Thoracic aorta (tissue), 2 donors: Measurements from ENCODE around the gene CDK8. TPM values are rescaled to one million over a fixed set of nuclear protein-coding genes. Genes with fewer than 3 reads are reported as not detected.

Experiments used
- ATAC-seq: fragments of 150-250 bp; one replicate; pipeline ENCODE4 v1.8.0; 2017; ENCODE audit warnings: low read depth; ENCODE audit not compliant: insufficient number of reproducible peaks, low FRiP score
- DNase-seq: peaks from one replicate; pipeline ENCODE4 v3.0.0-alpha.2; 2020; ENCODE audit warnings: low spot score
- H3K27ac ChIP-seq, 2 donors: fragments of 200-600 bp; sonication (generic); 1 replicate in 1 of 2; 2 replicates in 1 of 2; pipeline ENCODE4 v1.5.1; 2016; ENCODE audit warnings: mild to moderate bottlenecking in 2 of 2, moderate library complexity in 2 of 2
- H3K27me3 ChIP-seq: fragments of 200-600 bp; sonication (generic); replicated peaks from 2 replicates; pipeline ENCODE4 v1.6.0; 2016; ENCODE audit warnings: mild to moderate bottlenecking; ENCODE audit not compliant: insufficient read depth
- H3K36me3 ChIP-seq: fragments of 200-600 bp; sonication (generic); one replicate; pipeline ENCODE4 v1.5.1; 2016
- H3K4me1 ChIP-seq, 2 donors: fragments of 200-600 bp; sonication (generic); 1 replicate in 1 of 2; 2 replicates in 1 of 2; pipeline versions ENCODE4 v1.5.1 to v1.6.0; 2016; ENCODE audit warnings: low read depth in 2 of 2, mild to moderate bottlenecking in 1 of 2; ENCODE audit not compliant: control insufficient read depth in 1 of 2
- H3K4me3 ChIP-seq: fragments of 200-600 bp; sonication (generic); 2 replicates; pipeline ENCODE4 v1.5.1; 2016; ENCODE audit warnings: mild to moderate bottlenecking
- H3K9me3 ChIP-seq: fragments of 200-600 bp; sonication (generic); 2 replicates; pipeline ENCODE4 v1.5.1; 2016
- CTCF ChIP-seq: fragments of 200-600 bp; sonication (generic); IDR thresholded peaks from one replicate; pipeline ENCODE4 v1.5.1; 2019; ENCODE audit warnings: antibody characterized with exemption
- total RNA-seq, 2 donors: library from RNA; depleted of rRNA; stranded (reverse); fragments of >200 nt; gene quantifications; one replicate each; pipeline versions ENCODE4 v1.1.0 to v1.2.3, GENCODE V29; 2016

Gene CDK8
- total RNA-seq, 2 donors from 2014 or later, result 5.8 to 11.2 TPM

DNA sequence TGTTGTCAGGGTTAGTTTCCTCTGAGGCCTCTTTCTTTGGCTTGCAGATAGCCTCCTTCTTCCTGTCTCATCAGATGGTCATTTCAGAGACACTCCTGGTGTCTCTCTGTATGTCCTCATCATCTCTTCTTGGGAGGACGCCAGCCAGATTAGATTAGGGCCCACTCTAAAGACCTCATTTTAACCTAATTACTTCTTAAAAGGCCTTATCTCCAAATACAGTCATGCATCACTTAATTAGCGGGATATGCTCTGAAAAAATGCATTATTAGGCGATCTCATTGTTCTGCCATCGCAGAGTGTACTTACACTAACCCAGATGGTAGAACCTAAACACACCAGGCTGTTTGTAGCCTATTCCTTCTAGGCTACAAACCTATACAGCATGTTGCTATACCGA is 89.0 kb downstream of the CDK8 start:
- no peaks in the 10 kb centered on the region for H3K9me3 ChIP-seq
- no peaks in the 10 kb centered on the region for H3K36me3 ChIP-seq
- ATAC-seq (no peak), DNase-seq (no peak)
- H3K4me1 ChIP-seq, result no peaks in the 10 kb centered on the region
- H3K27ac ChIP-seq, result no peak overlapping the region
- H3K27me3 ChIP-seq, result no peaks in the 10 kb centered on the region
- no peak for TF ChIP-seq CTCF
- no peak overlapping the region for H3K4me3 ChIP-seq

GRCh38 chr13:26343816-26344215 is 89.9 kb downstream of the CDK8 start:
- TF ChIP-seq CTCF, result no peak
- H3K27ac ChIP-seq, result no peak overlapping the region
- H3K27me3 ChIP-seq, result no peaks in the 10 kb centered on the region

GRCh38 chr13:26344980-26345379 is 91.1 kb downstream of the CDK8 start:
- H3K27ac ChIP-seq, result no peak overlapping the region
- ATAC-seq (no peak), DNase-seq (no peak)
- H3K9me3 ChIP-seq, result no peaks in the 10 kb centered on the region
- no peaks in the 10 kb centered on the region for H3K4me1 ChIP-seq
- no peaks in the 10 kb centered on the region for H3K36me3 ChIP-seq
- no peak for TF ChIP-seq CTCF
- H3K4me3 ChIP-seq, result no peak overlapping the region
- no peaks in the 10 kb centered on the region for H3K27me3 ChIP-seq

More at GRCh38 chr13:26343816-26344215, 89.9 kb downstream of the CDK8 start:
- H3K9me3 ChIP-seq, result no peaks in the 10 kb centered on the region
- DNase-seq, result no peak
- no peaks in the 10 kb centered on the region for H3K4me1 ChIP-seq
- H3K36me3 ChIP-seq, result no peaks in the 10 kb centered on the region
- no peak for ATAC-seq
- H3K4me3 ChIP-seq, result no peak overlapping the region

GRCh38 chr13:26348966-26349365 is 95.0 kb downstream of the CDK8 start:
- TF ChIP-seq CTCF, result no peak
- Histone ChIP-seq H3K36me3 (no peaks in the 10 kb centered on the region), H3K4me3 (no peak overlapping the region), H3K9me3 (no peaks in the 10 kb centered on the region), H3K27me3 (no peaks in the 10 kb centered on the region), H3K4me1 (no peaks in the 10 kb centered on the region), H3K27ac (no peak overlapping the region)
- DNase-seq, result no peak
- ATAC-seq, result no peak

- H3K27ac ChIP-seq, result no peak overlapping the region
- DNase-seq (no peak), ATAC-seq (no peak)
- H3K36me3 ChIP-seq, result no peaks in the 10 kb centered on the region
- H3K4me1 ChIP-seq, result no peaks in the 10 kb centered on the region
- H3K27me3 ChIP-seq, result no peaks in the 10 kb centered on the region
- H3K4me3 ChIP-seq, result no peak overlapping the region
- H3K9me3 ChIP-seq, result no peaks in the 10 kb centered on the region
- no peak for TF ChIP-seq CTCF
These were observed 108.3 kb downstream of the CDK8 start for GRCh38 chr13:26362261-26362660.
